Choroid plexus epithelial cell (primary cell): ENCODE measurements around the gene NELL1.

ENCODE experiments used
- DNase-seq: peaks from one replicate; pipeline ENCODE4 v3.0.0-alpha.2; 2010; ENCODE audit warnings: low read depth
- H3K4me3 ChIP-seq: 2 replicates; pipeline ENCODE4 v1.5.1; 2011; ENCODE audit warnings: low read depth, mild to moderate bottlenecking, control low read depth, low read length, moderate library complexity
- TF ChIP-seq, protein P1 (sequence below): conservative IDR thresholded peaks from 2 replicates; pipeline ENCODE4 v1.5.1; 2011; ENCODE audit warnings: low read depth, mild to moderate bottlenecking, control low read depth, inconsistent platforms, low read length, moderate library complexity

Gene NELL1

DNA sequence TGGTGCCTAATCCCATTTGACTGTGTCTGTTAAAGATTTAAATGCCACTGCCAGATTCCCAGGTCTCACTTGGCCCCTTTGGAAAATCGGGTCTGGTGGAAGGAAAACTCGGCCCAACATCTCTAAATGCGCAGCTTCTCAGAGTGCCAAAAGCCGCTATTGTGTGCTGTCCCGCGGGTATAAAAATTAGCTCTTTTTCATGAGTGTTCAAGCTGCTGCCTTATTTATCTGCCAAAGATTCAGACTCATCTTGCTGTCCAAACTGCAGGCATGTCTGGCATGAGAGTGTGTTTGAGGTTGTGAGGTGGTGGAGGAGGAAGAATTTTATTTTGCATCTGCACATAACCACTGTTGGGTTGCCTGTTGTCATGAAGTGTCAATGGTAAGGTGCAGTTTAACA is 91.4 kb downstream of the NELL1 start:
- H3K4me3 ChIP-seq = no peak overlapping the region
- DNase-seq = no peak
- TF ChIP-seq, protein P1, sequence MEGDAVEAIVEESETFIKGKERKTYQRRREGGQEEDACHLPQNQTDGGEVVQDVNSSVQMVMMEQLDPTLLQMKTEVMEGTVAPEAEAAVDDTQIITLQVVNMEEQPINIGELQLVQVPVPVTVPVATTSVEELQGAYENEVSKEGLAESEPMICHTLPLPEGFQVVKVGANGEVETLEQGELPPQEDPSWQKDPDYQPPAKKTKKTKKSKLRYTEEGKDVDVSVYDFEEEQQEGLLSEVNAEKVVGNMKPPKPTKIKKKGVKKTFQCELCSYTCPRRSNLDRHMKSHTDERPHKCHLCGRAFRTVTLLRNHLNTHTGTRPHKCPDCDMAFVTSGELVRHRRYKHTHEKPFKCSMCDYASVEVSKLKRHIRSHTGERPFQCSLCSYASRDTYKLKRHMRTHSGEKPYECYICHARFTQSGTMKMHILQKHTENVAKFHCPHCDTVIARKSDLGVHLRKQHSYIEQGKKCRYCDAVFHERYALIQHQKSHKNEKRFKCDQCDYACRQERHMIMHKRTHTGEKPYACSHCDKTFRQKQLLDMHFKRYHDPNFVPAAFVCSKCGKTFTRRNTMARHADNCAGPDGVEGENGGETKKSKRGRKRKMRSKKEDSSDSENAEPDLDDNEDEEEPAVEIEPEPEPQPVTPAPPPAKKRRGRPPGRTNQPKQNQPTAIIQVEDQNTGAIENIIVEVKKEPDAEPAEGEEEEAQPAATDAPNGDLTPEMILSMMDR = no peak

DNA sequence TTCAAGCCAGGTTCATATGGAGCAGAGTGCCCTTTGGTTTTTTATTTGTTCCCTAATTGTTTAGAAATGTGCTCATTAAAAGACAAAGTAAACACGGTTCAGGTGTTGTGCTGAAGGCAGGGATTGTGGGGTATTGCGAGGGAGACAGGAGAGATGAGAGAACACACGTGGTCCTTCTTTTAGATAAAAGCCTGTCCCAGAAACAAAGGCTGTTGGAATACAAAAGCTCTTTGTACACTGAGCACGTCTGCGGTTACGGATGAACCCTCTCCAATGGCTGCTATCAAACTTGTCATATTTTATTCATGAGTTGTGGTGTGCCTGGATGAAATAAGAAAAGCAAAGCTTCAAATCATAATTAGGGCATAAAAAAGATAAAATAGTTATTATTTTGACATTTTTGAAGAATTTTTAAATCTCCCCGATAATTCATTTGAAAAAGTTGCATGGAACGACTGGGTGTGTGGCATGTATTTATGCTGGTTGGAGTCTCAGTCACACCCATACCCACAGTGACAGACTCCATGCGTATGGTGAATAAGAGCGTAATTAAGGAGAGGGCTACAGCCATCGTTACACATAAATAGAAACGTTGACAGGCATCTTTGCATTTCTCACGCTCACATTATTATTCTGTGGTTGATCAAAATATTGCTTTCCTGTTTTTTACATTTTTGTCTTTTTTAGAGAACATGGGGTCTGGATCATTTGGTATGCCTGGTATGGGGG is 92.9 kb downstream of the NELL1 start:
- no peak overlapping the region for H3K4me3 ChIP-seq
- TF ChIP-seq, protein P1 = no peak
- DNase-seq = no peak

DNA sequence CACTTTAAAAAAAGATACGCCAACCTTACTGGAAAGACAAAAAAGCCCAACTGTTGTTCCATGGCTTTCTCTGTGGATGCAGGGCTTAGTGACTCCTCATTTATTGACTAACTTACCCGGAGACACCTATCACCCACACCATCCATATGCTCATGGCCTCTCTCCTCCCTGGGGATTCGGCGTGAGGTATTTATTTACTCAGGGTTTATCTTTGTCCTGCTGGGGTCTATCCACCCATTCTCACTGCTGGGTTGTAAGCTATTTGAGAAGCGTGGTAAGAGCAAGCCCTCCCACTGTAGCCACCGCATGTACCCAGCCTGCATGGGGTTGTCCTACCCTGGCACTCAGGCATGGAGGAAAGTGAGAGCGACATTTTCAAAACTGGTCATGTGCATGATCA is 93.6 kb downstream of the NELL1 start:
- no peak for DNase-seq
- no peak overlapping the region for H3K4me3 ChIP-seq
- TF ChIP-seq, protein P1 = no peak

DNA sequence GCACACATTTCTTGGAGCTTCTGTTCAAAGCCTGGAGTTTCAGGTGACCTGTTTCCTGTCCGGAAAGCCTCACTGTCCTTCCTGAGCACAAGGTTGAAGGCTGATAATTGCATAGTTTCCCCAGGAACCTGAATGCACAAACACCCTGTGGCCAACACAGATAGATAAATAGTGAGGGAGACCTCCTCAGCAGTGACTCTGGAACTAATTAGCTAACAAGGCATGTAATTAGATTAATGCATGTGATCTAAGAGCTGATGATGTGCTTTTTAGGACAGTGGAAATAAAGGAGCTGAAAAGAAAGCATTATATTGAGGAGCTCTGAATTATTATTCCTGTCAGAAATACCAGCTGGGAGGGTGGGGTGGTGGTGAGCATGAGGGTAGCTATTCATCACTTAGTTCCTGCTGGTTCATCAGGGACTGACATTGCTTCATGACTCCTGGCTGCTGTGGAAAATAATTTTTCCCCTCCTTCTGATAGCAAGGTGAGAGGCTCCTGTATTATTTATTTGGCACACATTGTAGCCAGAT is 101.1 kb downstream of the NELL1 start:
- H3K4me3 ChIP-seq = no peak overlapping the region
- TF ChIP-seq, protein P1 = no peak
- DNase-seq = no peak

DNA sequence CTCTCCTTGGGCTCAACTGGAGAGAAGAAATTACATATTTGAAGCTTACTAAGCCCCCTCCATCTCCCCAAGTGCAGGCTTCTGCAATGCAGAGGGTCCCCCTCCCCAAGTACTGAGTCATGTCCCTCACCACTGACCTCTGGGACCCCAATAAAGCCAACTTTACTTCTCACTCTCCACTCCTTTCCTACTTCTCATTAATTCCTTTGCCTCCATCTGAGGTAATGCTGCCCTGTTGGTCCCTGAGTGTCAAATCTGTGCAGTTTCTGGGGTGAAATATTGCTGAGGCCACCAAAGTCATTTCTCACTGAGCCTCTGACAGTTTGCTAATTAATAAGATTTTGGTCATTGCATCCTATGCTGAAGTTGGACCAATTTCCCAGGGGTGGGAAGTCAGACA is 101.6 kb downstream of the NELL1 start:
- no peak overlapping the region for H3K4me3 ChIP-seq
- DNase-seq = no peak
- TF ChIP-seq, protein P1 = no peak

DNA sequence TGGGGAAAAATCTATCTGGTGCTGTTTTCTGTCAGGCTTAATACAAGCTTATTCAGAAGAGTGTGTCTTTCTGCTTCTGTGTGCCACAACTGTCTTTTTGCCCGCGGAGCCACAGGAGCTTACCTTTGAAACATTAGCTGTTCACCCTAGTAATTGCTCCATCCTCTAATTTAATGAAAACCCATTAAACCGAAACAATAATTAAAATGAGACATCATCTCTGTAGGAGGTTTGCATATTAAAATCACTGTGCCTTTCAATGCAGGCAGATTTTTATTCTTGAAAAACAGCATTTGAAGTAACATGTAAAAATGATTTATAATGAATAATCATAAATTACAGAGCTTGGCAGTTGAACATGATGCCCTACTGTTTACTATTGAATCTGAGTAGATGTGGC is 102.3 kb downstream of the NELL1 start:
- DNase-seq = no peak
- TF ChIP-seq, protein P1 = no peak
- no peak overlapping the region for H3K4me3 ChIP-seq

DNA sequence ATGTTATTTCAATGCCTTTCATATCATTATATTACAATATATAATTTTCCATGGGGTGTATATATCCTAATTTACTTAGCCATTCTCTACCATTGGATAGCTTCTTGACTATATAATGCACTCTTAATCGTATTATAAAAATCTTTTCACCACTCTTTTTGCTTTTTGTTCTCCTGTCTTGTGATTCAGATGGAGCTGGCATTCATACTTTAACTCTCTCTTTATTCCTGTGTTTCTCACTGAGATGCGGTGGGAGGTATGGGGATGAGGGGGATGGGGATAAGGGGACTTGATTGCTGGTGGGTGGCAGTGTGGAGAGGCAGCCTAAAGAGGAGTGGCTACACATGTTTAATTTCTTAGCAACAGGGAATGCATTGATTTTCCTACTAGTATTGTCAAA is 105.9 kb downstream of the NELL1 start:
- H3K4me3 ChIP-seq = no peak overlapping the region
- no peak for DNase-seq
- TF ChIP-seq, protein P1 = no peak
